D721Med (cell line): ENCODE results near the gene AUTS2.

Experiments
- DNase-seq: peaks from one replicate; pipeline ENCODE4 v3.0.0; 2011; ENCODE audit warnings: low spot score; ENCODE audit not compliant: insufficient read length
- FAIRE-seq: peaks from 2 replicates; lab custom pipeline; 2011; peaks lifted over from hg19 to GRCh38; lab: Jason Lieb, UNC
- TF ChIP-seq, protein P1 (sequence below): IDR thresholded peaks from 2 replicates; pipeline ENCODE4 v1.5.1; 2012; ENCODE audit warnings: mild to moderate bottlenecking, control low read depth; ENCODE audit not compliant: insufficient read depth; ENCODE audit errors: missing control alignments

Gene AUTS2

DNA sequence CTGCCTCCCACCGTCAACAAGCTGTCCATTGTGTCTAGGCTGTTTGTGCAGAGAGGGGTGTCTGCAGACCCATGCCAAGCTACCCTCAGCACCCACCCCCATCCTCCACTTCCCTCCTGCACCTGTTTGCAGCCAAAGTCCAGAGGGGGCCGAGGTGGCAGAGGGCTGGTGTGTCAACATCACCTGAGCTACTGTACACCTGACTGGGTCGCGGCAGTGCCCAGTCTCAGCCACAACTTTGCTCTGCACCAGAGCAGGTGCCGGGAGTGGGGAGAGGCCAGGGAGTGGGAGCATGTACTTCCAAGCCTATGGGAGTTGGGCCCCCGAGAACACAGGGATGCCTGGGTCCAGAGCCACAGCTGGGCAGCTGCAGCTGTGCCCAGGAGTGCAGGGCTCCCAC lies 93.1 kb downstream of the AUTS2 start:
- DNase-seq (no peak), FAIRE-seq (no peak)
- TF ChIP-seq, protein P1, sequence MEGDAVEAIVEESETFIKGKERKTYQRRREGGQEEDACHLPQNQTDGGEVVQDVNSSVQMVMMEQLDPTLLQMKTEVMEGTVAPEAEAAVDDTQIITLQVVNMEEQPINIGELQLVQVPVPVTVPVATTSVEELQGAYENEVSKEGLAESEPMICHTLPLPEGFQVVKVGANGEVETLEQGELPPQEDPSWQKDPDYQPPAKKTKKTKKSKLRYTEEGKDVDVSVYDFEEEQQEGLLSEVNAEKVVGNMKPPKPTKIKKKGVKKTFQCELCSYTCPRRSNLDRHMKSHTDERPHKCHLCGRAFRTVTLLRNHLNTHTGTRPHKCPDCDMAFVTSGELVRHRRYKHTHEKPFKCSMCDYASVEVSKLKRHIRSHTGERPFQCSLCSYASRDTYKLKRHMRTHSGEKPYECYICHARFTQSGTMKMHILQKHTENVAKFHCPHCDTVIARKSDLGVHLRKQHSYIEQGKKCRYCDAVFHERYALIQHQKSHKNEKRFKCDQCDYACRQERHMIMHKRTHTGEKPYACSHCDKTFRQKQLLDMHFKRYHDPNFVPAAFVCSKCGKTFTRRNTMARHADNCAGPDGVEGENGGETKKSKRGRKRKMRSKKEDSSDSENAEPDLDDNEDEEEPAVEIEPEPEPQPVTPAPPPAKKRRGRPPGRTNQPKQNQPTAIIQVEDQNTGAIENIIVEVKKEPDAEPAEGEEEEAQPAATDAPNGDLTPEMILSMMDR: no peak

DNA sequence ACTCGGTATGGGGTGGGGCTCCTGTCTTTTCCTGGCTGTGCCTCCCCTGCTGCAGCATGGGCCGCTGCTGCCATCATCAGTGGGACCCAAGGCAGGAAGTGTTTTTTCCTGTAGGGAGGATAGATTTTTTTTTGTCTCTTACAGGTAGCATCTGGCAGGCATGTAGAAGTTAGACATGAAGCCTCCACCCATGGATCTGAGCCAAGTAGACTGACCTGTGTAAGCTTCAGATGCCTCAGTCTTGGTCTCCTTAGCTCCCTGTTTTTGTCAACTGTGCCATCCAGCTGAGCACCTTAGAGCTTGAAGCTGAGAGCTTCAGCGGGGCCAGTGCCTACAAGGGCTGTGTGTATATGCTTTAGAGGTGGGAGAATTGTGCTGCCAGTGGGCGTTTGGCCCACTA lies 93.5 kb downstream of the AUTS2 start:
- no peak for DNase-seq
- TF ChIP-seq, protein P1: no peak

DNA sequence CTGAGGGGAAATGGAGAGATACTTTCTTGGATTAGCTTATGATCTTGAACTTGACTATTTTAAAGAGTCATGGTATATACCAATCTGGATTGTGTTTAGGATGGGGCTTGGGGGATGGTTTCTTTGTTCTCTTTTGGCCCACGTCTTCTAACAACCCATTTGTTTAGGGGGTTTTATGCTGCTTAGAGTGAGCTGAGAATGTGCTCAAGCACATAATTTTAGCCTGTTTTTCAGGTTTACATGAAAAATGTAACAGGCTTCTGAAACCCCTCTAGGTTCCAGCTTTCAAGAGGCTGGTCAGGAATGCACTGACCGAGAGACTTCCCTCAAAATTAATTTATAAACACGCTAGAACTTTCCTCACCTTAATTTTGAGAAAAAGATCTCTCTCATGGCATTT lies 94.3 kb downstream of the AUTS2 start:
- DNase-seq (no peak), FAIRE-seq (no peak)
- TF ChIP-seq, protein P1: no peak

More for the DNA sequence above, 93.5 kb downstream of the AUTS2 start:
- no peak for FAIRE-seq

DNA sequence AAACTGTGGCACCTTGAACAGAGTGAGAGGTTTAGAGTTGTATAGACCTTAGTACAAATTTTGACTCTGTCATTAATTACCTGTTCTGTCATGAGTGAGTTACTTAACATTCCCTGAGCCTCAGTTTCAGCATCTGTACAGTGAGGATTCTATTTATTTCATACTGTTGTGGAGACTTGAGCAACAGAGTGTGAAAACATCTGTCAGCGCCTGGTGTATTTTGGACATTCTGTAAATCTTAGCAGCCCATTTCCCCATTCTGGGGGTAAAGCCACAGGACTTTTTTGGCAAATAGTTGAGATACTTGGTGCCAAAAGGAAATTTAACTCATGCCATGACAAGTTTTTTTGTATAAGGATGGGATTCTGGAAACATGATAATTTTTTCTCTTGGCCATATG lies 94.8 kb downstream of the AUTS2 start:
- TF ChIP-seq, protein P1: no peak
- FAIRE-seq: no peak
- no peak for DNase-seq

DNA sequence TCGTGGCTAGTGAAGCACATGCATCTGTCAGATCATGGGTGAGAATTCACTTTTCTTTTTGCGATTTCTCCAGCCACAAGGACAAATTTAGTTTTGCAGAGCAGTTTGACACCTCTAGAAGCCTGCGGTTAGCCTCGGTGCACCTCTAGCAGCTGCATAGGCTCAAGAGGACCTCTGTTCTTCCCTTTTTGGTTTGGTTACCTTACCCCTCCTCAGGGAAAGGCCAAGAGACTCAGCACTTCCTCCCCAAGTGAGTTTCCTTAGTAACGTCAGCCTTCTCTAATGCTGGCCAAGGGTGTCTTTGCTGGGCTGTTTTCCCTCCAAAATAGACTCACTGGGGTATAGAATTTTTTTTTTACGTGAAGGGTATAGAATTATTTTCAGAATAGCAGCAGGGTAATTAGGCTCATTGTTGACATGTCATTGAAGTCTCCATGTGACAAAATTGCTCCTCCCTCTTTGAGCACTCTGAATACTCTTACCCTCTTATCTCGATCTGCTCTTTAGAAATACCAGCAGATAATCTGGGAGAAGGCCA lies 97.8 kb downstream of the AUTS2 start:
- FAIRE-seq (no peak), DNase-seq (no peak)
- TF ChIP-seq, protein P1: no peak

DNA sequence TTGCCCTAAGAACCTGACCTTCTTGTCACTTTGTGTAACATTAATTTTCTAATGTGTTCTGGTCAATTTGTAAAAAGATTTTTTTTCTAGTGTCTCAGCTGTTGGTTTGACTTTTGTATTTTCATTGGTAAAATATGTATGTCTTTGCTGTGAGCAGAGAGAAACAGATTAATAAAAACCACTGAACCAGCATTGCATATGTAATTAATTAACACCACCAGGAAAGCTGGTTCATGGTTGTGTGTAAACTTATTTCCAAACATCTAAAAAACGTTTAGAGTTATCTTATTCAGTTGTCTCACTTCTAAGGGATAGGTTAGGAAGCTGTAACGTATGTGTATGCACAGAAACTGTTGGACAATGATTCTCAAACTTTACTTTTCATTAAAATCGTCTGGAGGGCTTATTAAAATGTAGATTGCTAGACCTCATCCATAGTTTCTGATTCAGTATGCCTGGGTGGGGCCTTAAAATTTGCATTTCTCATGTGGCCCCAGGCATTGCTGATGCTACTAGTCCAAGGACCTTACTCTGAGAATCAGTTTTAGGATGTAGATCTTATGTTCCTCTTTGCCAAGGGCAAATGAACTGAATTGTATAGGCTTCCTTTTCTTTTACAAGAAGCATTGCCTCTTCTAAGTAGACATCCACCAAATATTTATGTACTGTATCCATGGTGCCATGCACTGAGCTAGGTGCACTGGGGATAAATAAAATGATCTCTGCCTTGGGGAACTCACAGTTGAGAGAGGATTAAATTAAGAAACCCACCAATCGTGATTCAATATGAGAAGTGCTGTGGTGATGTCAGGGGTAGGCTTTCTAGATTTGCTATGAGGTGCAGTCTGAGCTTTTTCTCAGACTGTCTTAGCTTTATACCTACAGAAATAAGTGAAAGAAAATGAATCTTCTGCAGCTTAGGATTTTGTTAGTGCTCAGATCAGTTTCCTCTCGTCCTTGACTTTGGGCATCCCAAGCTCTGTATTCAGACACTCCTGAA lies 98.7 kb downstream of the AUTS2 start:
- FAIRE-seq: no peak
- no peak for DNase-seq
- TF ChIP-seq, protein P1: no peak
